HepG2 (cell line): ENCODE measurements around the gene ASB14. TPM values are rescaled to one million over a fixed set of nuclear protein-coding genes. Genes with fewer than 3 reads are reported as not detected.

ENCODE experiments used
- DMAP1 ChIP-seq: IDR thresholded peaks from 2 replicates; pipeline ENCODE4 v1.6.1; 2016
- JARID2 ChIP-seq: sonication (generic); formaldehyde crosslinking; IDR thresholded peaks from 2 replicates; pipeline ENCODE4 v1.8.1; 2023; ENCODE audit warnings: missing genetic modification reagents, inconsistent platforms; ENCODE audit not compliant: insufficient replicate concordance
- MAZ ChIP-seq, 2 experiments: sonication (generic) in 1 of 2; formaldehyde crosslinking in 1 of 2; IDR thresholded peaks; 2 replicates each; pipeline versions ENCODE4 v1.5.0 to v1.6.1; 2012 to 2020; ENCODE audit warnings: low read depth in 2 of 2, mild to moderate bottlenecking in 2 of 2, borderline replicate concordance in 1 of 2, improper control_type of control experiment in 1 of 2, low read length in 1 of 2, missing genetic modification reagents in 1 of 2, moderate library complexity in 1 of 2
- PBX2 ChIP-seq: IDR thresholded peaks from 2 replicates; pipeline ENCODE4 v1.6.1; 2016; ENCODE audit warnings: control low read depth
- RAD21 ChIP-seq: fragments of 450-650 bp; formaldehyde crosslinking; IDR thresholded peaks from 2 replicates; pipeline ENCODE4 v1.5.0; 2020; ENCODE audit warnings: mild to moderate bottlenecking
- SAP130 ChIP-seq: IDR thresholded peaks from 2 replicates; pipeline ENCODE4 v1.6.1; 2016; ENCODE audit warnings: low read depth
- SMAD3 ChIP-seq: sonication (generic); formaldehyde crosslinking; IDR thresholded peaks from 2 replicates; pipeline ENCODE4 v1.4.0; 2020; ENCODE audit warnings: missing genetic modification reagents
- TBP ChIP-seq: sonication (generic); formaldehyde crosslinking; IDR thresholded peaks from 2 replicates; pipeline ENCODE4 v1.5.0; 2020; ENCODE audit warnings: missing genetic modification reagents
- TOPORS ChIP-seq: sonication (generic); formaldehyde crosslinking; IDR thresholded peaks from 2 replicates; pipeline ENCODE4 v1.8.0; 2023; ENCODE audit warnings: mild to moderate bottlenecking, missing genetic modification reagents
- ZC3H13 ChIP-seq: sonication (generic); formaldehyde crosslinking; IDR thresholded peaks from 2 replicates; pipeline ENCODE4 v1.8.1; 2023; ENCODE audit warnings: mild to moderate bottlenecking, missing genetic modification reagents, moderate library complexity
- ZNF230 ChIP-seq: sonication (generic); formaldehyde crosslinking; IDR thresholded peaks from 2 replicates; pipeline ENCODE4 v1.4.0; 2020; ENCODE audit warnings: mild to moderate bottlenecking, missing genetic modification reagents
- ZNF639 ChIP-seq: conservative IDR thresholded peaks from 2 replicates; pipeline ENCODE4 v1.6.1; 2018; ENCODE audit warnings: missing genetic modification reagents
- polyA plus RNA-seq, 8 experiments: library from polyadenylated mRNA; depleted of rRNA in 3 of 8; stranded (reverse) in 7 of 8; unstranded in 1 of 8; fragments of >200 nt; fragmentation: Illumina TruSeq in 4 of 8; extraction: Trizol in 4 of 8; gene quantifications; 2 replicates each; pipeline versions ENCODE4 v1.2.1 to v1.2.3, GENCODE V29; 2011 to 2016; ENCODE audit warnings: low read depth in 4 of 8, missing spikeins in 1 of 8, mixed read lengths in 1 of 8; ENCODE audit not compliant: insufficient read depth in 1 of 8
- total RNA-seq, 5 experiments: library from RNA; depleted of rRNA; stranded (reverse); fragments of >200 nt; fragmentation: Illumina TruSeq; extraction: Trizol; gene quantifications; 2 replicates each; pipeline ENCODE4 v1.2.3, GENCODE V29; 2016; ENCODE audit warnings: low read depth in 1 of 5
- TF ChIP-seq, protein P1 (sequence below): sonication (generic); formaldehyde crosslinking; IDR thresholded peaks from 2 replicates; pipeline ENCODE4 v1.4.0; 2020; ENCODE audit warnings: missing genetic modification reagents, borderline replicate concordance
- TF ChIP-seq, protein P2 (sequence below): sonication (generic); formaldehyde crosslinking; IDR thresholded peaks from 2 replicates; pipeline ENCODE4 v1.4.0; 2020; ENCODE audit warnings: missing genetic modification reagents
- TF ChIP-seq, protein P3 (sequence below): sonication (generic); formaldehyde crosslinking; IDR thresholded peaks from 2 replicates; pipeline ENCODE4 v1.8.0; 2022; ENCODE audit warnings: missing genetic modification reagents, mild to moderate bottlenecking, inconsistent platforms, borderline replicate concordance

ASB14 gene
- total and polyA plus RNA-seq, 2 of the 13 experiments (the other 11 are each of a cell fraction or from before 2014, with no cell fraction given): not detected

DNA sequence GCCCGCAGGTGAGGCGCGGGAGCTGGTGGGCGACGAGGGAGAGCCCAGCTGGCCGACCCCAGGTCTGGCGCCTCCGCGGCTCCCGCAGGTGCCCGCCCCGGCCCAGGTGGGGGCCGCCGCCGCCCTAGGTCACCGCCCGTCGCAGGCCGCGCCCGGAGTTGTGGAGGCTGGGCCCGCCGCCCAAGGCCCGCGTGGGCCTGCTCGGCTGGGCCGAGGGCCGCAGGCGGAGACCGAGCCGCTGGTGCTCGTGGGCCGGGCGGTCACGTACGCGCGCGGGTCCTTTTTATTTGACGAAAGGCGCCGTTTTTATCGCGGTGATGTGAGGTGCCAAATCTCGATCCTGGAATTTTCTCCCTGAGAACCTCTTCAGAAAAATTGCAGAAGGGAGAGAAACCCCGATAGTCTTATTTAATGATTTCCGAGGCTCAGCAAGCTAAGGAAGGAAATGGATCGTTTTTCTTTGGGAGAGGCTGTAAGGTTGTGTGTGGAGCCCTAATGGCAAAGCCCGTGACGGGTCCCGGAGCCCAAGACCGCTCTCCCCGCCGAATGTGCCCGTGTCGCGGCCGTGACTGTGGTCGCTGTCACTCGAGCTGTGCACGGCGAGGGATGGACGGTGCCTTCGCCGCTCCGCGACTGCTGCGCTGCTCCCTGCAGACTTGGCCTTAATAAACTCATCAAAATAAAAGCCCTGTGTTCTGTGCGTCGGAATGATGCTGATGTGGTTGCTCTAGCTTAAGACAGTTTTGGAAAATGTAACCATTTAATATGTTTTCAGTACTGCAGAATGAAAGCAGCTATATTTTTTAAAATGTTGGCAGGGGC lies 64.3 kb downstream of the ASB14 start (continued):
- TF ChIP-seq MAZ (IDR thresholded peaks at IDR 0.05; ENCODE audit: borderline replicate concordance, low read depth, low read length) (no peak), MAZ (CRISPR knock-in tag; IDR thresholded peaks at IDR 0.05; ENCODE audit: low read depth) (peak; percentile 82), SMAD3 (CRISPR knock-in tag) (no peak), PBX2 (CRISPR knock-in tag) (no peak), JARID2 (no peak), ZNF230 (CRISPR knock-in tag) (no peak), TBP (no peak), ZC3H13 (CRISPR knock-in tag) (no peak), ZNF639 (CRISPR knock-in tag) (no peak; the same call in 1 of the 2 replicates), SAP130 (CRISPR knock-in tag) (peak; percentile 14), DMAP1 (0 out of 2 replicates have a peak, but pooled peaks have one; percentile 18), TOPORS (CRISPR knock-in tag) (no peak), RAD21 (CRISPR knock-in tag) (peak; percentile 37; the same call in 1 of the 2 replicates)
- TF ChIP-seq, protein P1, sequence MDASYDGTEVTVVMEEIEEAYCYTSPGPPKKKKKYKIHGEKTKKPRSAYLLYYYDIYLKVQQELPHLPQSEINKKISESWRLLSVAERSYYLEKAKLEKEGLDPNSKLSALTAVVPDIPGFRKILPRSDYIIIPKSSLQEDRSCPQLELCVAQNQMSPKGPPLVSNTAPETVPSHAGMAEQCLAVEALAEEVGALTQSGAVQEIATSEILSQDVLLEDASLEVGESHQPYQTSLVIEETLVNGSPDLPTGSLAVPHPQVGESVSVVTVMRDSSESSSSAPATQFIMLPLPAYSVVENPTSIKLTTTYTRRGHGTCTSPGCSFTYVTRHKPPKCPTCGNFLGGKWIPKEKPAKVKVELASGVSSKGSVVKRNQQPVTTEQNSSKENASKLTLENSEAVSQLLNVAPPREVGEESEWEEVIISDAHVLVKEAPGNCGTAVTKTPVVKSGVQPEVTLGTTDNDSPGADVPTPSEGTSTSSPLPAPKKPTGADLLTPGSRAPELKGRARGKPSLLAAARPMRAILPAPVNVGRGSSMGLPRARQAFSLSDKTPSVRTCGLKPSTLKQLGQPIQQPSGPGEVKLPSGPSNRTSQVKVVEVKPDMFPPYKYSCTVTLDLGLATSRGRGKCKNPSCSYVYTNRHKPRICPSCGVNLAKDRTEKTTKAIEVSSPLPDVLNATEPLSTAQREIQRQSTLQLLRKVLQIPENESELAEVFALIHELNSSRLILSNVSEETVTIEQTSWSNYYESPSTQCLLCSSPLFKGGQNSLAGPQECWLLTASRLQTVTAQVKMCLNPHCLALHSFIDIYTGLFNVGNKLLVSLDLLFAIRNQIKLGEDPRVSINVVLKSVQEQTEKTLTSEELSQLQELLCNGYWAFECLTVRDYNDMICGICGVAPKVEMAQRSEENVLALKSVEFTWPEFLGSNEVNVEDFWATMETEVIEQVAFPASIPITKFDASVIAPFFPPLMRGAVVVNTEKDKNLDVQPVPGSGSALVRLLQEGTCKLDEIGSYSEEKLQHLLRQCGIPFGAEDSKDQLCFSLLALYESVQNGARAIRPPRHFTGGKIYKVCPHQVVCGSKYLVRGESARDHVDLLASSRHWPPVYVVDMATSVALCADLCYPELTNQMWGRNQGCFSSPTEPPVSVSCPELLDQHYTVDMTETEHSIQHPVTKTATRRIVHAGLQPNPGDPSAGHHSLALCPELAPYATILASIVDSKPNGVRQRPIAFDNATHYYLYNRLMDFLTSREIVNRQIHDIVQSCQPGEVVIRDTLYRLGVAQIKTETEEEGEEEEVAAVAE (CRISPR knock-in tag): no peak
- TF ChIP-seq, protein P2, sequence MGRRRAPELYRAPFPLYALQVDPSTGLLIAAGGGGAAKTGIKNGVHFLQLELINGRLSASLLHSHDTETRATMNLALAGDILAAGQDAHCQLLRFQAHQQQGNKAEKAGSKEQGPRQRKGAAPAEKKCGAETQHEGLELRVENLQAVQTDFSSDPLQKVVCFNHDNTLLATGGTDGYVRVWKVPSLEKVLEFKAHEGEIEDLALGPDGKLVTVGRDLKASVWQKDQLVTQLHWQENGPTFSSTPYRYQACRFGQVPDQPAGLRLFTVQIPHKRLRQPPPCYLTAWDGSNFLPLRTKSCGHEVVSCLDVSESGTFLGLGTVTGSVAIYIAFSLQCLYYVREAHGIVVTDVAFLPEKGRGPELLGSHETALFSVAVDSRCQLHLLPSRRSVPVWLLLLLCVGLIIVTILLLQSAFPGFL (CRISPR knock-in tag): no peak
- TF ChIP-seq, protein P3, sequence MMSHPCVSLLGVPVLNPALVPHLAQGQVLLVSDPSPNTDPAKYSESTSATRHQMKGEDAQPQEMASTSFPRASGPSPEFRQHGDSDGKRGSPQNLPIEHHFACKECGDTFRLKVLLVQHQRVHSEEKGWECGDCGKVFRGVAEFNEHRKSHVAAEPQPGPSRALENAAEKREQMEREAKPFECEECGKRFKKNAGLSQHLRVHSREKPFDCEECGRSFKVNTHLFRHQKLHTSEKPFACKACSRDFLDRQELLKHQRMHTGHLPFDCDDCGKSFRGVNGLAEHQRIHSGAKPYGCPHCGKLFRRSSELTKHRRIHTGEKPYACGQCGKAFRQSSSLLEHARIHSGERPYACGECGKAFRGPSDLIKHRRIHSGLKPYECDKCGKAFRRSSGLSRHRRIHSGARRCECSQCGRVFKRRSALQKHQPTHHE (CRISPR knock-in tag): no peak; the same call in 1 of the 2 replicates
